ENCODE measurements around the gene BCL2L12.
"Not testable (repeated sequence)": the region's sequence is repeated elsewhere in the genome, so short reads cannot be mapped to it uniquely, and the experiment has no call there.

BCL2L12 gene

DNA sequence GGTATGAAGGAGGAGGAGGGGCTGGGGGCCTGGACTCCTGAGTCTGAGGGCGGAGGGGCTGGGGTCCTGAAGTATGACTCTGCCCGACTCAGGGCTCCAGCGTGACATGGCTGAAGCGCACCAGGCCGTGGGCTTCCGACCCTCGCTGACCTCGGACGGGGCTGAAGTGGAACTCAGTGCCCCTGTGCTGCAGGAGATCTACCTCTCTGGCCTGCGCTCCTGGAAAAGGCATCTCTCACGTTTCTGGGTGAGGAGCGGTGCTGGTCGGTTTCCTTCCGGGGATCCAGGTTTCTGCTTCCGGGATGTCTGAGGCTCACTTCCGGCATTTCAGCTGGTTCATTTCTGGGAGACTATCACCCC, 26.4 kb downstream of the BCL2L12 start:
- in situ Hi-C loops (cut with MboI; ENCODE audit: low pct_unique_long_range_greater_than_20kb, low sequenced_read_pairs), result no loop called here
- no peak for DNase-seq

DNA sequence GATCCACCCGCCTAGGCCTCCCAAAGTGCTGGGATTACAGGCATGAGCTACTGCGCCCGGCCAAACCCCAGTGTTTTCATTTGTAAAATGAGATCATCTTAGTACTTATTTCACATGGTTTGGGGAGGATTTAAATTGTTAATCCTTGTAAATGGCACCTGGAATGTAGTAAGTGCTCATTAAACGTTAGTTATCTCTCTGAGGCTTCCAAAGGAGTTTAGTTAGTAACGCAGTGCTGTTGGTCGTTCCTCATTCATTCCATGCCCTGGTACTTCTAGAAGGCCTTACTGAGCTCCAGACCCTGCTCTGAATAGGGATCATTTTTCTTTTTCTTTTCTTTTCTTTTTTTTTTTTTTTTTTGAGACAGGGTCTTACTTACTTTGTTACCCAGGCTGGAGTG, 30.4 kb downstream of the BCL2L12 start:
- in situ Hi-C loops (cut with MboI; ENCODE audit: low pct_unique_long_range_greater_than_20kb, low sequenced_read_pairs), result no loop called here
- DNase-seq, result no peak

DNA sequence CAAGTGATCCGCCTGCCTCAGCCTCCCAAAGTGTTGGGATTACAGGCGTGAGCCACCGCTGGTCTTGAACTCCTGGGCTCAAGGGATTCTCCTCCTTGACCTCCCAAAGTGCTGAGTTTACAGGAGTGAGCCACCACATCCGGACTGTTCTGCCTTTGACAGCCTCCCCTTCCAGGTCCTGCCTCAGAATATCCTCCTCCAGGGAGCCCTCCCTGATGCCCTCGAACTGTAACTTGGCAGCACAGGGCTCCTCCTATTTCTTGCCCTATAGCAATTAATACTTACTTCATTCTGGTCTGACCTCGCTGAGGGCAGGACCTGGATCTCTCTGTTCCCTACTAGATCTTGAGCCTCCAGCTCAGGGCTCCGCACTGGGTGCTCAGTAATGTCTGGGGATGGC, 31.1 kb downstream of the BCL2L12 start:
- in situ Hi-C loops (cut with MboI; ENCODE audit: low pct_unique_long_range_greater_than_20kb, low sequenced_read_pairs), result no loop called here
- DNase-seq, result no peak

DNA sequence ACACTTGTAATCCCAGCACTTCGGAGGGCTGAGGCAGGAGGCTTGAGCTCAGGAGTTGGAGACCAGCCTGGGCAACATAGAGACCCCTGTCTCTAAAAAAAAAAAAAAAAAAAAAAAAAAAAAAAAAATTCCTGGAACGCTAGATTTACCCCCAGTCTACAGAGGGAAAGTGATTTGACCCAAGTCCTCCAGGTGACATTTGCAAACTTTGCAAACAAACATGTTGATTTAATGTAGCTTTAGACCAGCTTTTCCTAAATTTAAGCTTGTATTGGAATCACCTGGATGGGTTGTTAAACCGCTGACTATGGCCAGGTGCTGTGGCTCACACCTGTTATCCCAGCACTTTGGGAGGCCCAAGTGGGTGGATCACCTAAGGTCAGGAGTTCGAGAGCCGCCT, 33.6 kb downstream of the BCL2L12 start:
- in situ Hi-C loops (cut with MboI; ENCODE audit: low pct_unique_long_range_greater_than_20kb, low sequenced_read_pairs), result no loop called here
- no peak for DNase-seq

DNA sequence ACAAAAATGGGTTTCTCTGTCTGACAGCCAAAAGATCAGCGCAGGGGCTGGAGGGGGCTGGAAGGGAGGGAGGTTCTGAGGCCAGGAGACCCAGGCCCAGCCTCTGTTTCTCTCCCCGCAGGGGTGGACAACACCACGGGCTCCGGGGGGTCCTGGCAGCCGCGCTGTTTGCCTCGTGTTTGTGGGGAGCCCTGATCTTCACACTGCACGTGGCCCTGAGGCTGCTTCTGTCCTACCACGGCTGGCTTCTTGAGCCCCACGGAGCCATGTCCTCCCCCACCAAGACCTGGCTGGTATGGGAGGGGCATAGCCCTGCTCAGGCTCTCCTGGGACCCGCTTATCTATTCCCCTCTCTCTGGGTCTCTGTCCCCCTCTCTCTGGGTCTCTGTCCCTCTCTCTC, 34.8 kb downstream of the BCL2L12 start:
- DNase-seq, result no peak
- in situ Hi-C loops (cut with MboI; ENCODE audit: low pct_unique_long_range_greater_than_20kb, low sequenced_read_pairs), result no loop called here

DNA sequence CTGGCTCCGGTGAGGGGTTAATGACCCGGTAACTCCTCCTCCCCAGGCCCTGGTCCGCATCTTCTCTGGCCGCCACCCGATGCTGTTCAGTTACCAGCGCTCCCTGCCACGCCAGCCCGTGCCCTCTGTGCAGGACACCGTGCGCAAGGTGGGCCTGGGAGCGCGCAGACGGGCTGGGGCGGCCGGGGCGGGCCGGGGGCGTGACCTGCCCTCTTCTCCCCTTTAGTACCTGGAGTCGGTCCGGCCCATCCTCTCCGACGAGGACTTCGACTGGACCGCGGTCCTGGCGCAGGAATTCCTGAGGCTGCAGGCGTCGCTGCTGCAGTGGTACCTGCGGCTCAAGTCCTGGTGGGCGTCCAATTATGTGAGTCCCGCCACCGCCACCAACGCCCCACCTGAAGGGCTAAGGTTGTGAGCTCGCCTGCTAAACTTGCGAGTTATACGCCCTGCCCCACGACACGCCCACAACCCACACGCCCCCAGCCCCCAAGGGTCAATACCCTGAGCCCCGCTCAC, 35.6 kb downstream of the BCL2L12 start:
- no peak for DNase-seq
- in situ Hi-C loops (cut with MboI; ENCODE audit: low pct_unique_long_range_greater_than_20kb, low sequenced_read_pairs), result no loop called here

DNA sequence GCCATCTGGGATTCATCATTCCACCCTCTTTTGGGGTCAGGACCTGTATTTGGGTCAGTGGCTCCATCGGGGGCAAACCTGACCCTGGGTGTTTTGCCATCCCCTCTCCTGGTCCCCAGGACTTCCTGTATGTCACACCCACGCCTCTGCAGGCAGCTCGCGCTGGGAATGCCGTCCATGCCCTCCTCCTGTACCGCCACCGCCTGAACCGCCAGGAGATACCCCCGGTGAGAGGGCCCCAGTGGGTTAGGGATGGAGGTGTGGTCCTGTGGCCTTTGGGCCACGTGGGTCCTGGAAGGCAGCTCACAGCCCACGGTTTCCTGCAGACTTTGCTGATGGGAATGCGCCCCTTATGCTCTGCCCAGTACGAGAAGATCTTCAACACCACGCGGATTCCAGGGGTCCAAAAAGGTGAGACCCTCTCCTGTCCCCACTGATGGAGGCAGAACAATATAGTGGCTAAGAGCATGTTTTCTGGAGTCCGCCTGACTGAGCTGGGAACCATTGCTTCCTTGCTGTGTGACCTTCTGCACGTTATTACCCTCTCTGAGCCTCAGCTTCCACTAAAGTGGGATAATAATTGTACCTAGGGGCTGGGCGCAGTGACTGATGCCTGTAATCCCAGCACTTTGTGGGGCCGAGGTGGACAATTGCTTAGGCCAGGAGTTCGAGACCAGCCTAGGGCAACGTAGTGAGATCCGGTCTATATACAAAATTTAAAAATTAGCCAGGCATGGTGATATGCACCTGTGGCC, 39.3 kb downstream of the BCL2L12 start:
- in situ Hi-C loops (cut with MboI; ENCODE audit: low pct_unique_long_range_greater_than_20kb, low sequenced_read_pairs), result no loop called here
- no peak for DNase-seq

DNA sequence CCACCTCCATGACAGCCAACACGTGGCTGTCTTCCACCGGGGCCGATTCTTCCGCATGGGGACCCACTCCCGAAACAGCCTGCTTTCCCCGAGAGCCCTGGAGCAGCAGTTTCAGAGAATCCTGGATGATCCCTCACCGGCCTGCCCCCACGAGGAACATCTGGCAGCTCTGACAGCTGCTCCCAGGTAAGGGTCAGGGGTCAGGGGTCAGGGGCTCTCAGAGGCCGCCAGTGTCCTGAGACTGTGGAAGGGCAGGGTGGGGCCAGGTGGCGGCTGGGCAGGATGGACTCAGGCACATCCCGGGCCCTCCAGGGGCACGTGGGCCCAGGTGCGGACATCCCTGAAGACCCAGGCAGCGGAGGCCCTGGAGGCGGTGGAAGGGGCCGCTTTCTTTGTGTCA, 40.2 kb downstream of the BCL2L12 start:
- in situ Hi-C loops (cut with MboI; ENCODE audit: low pct_unique_long_range_greater_than_20kb, low sequenced_read_pairs), result no loop called here
- no peak for DNase-seq

DNA sequence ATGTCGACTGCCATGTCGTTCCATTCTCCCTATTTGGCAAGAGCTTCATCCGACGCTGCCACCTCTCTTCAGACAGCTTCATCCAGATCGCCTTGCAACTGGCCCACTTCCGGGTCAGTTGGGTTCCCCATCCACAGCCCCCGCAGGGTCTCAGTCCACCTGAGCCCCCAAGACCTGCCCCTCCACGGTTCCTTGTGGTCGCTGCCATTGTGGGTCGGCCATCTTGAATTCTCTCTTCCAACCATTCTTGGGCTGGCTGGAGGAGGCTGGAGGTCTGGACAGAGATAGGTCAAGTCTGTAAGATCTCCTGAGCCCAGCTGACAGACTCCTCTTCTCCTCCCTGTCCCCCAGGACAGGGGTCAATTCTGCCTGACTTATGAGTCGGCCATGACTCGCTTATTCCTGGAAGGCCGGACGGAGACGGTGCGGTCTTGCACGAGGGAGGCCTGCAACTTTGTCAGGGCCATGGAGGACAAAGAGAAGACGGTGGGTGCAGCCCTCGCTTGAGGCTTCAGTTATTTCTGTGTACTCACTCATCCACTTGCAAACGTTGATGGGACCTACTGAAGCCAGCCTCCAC, 44.7 kb downstream of the BCL2L12 start:
- in situ Hi-C loops (cut with MboI; ENCODE audit: low pct_unique_long_range_greater_than_20kb, low sequenced_read_pairs), result no loop called here
- DNase-seq, result no peak

DNA sequence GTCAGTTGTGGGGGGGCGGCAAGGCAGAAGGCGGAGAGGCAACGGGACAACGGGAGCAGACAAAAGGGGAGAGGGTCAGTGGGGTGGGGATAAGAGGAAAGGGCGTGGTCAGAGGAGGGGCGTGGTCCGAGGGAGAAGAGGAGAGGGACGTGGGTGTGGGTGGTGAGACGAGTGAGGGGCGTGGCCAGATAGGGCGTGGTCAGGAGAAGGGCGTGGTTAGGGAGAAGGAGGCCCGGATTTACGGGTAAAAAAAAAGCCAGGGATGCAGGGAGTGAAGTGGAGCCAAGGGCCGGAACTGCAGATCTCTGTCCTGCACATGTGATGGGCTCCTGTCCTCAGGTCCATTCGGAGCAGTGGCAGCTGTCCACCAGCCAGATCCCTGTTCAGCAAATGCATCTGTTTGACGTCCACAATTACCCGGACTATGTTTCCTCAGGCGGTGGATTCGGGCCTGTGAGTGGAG, 46.7 kb downstream of the BCL2L12 start:
- in situ Hi-C loops (cut with MboI; ENCODE audit: low pct_unique_long_range_greater_than_20kb, low sequenced_read_pairs), result no loop called here
- DNase-seq, result no peak

DNA sequence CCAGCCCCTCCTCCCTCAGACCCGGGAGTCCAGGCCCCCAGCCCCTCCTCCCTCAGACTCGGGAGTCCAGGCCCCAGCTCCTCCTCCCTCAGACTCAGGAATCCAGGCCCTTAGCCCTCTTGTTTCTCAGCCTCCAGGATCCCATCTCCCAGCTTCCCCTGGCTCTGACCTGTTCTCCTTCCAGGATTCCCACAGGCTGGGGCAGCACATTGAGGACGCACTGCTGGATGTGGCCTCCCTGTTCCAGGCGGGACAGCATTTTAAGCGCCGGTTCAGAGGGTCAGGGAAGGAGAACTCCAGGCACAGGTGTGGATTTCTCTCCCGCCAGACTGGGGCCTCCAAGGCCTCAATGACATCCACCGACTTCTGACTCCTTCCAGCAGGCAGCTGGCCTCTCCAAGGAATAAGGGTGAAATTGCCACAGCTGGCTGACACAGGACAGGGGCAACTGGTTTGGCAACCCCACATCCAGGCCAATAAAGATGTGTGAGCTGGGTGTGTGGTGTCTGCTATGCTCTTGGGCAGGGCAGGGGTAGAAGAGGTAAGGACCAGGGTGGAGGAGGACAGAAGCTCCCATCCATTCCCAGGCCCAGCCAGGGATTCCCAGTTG, 47.6 kb downstream of the BCL2L12 start:
- in situ Hi-C loops (cut with MboI; ENCODE audit: low pct_unique_long_range_greater_than_20kb, low sequenced_read_pairs), result no loop called here
- DNase-seq, result no peak

DNA sequence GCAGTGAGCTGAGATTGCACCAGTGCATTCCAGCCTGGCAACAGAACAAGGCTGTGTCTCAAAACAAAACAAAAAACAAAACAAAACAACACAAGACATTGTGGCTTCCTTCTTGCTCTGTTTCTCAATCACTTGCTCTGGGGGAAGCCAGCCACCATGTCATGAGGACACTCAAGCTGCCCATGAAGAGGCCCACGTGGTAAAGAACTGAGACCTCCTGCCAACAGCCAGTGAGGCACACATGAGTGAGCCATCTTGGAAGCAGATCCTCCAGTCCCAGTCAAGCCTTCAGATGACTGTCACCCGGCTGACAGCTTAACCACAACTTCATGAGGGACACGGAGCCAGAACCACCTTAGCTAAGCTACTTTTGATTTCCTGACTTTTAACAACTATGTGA, 50.4 kb downstream of the BCL2L12 start:
- in situ Hi-C loops (cut with MboI; ENCODE audit: low pct_unique_long_range_greater_than_20kb, low sequenced_read_pairs), result no loop called here
- DNase-seq, result no peak

DNA sequence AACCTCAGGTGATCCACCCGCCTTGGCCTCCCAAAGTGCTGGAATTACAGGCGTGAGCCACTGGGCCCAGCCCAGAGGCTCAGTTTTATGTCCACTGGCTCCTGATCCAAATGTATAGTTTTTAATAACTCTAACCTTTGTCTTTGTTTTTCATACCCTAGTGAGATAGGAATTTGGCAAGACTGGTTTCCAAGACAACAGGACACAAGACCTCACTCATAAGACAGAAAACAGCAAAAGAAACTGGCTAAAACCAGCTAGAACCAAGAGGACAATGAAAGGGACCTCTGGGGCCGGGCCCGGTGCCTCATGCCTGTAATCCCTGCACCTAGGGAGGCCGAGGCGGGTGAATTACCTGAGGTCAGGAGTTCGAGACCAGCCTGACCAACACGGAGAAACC, 52.8 kb downstream of the BCL2L12 start:
- in situ Hi-C loops (cut with MboI; ENCODE audit: low pct_unique_long_range_greater_than_20kb, low sequenced_read_pairs), result no loop called here
- no peak for DNase-seq

DNA sequence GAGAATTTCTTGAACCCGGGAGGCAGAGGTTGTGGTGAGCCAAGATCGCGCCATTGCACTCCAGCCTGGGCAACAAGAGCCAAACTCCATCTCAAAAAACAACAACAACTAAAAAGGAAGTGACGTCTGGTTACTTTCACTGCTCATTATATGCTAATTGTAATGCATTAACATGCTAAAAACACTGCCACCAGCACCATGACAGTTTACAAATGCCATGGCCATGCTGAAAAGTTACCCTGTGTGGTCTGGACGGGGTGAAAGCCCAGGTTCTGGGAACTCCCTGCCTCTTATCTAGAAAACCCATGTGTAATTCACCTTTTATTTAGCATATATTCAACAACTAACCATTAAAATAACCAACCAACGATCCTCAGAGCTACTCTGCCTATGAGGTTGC, 53.3 kb downstream of the BCL2L12 start:
- DNase-seq, result no peak
- in situ Hi-C loops (cut with MboI; ENCODE audit: low pct_unique_long_range_greater_than_20kb, low sequenced_read_pairs), result no loop called here

DNA sequence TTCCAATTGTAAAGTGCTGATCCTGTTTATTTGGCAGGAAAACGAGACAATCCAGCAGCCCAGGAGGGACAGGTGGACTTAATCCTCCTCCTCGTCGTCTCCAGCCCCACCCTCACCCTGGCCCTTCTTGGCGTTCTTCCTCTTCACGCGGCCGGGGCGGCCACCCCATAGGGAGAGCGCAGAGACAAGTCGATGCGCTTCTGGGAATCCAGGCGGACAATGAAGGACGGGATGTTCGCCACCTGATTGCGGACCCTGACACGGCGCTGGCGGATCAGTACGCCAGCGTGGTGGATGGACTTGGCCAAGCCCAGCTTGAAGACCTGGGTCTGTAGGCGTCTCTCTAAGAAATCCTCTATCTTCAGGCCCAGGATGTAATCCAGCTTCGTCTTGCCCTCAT, 53.7 kb downstream of the BCL2L12 start:
- DNase-seq; in situ Hi-C loops (cut with MboI; ENCODE audit: low pct_unique_long_range_greater_than_20kb, low sequenced_read_pairs): not testable (repeated sequence)
